Neural cell (in vitro differentiated cells): ENCODE measurements around the gene SIX6. TPM values are rescaled to one million over a fixed set of nuclear protein-coding genes. Genes with fewer than 3 reads are reported as not detected.

Experiments used
- H2AFZ ChIP-seq: fragments of 200-600, 300-800 bp; sonication (generic), shearing (Covaris generic); 2 replicates; pipeline ENCODE4 v1.6.0; 2014; ENCODE audit warnings: low read depth, mild to moderate bottlenecking, antibody characterized with exemption, low read length, moderate library complexity
- H3F3A ChIP-seq: fragments of 200-600 bp; shearing (Covaris generic); 2 replicates; pipeline ENCODE4 v1.6.1; 2016; ENCODE audit warnings: mild to moderate bottlenecking, moderate library complexity, mixed read lengths, antibody characterized with exemption, low read length; ENCODE audit not compliant: insufficient read depth, poor library complexity, severe bottlenecking
- H3K27ac ChIP-seq: fragments of 200-600, 300-800 bp; sonication (generic), shearing (Covaris generic); 2 replicates; pipeline ENCODE4 v1.5.1; 2014; ENCODE audit warnings: mild to moderate bottlenecking, low read length, moderate library complexity
- H3K27me3 ChIP-seq: fragments of 300-800, 200-600 bp; sonication (generic), shearing (Covaris generic); 2 replicates; pipeline ENCODE4 v1.6.0; 2014; ENCODE audit warnings: mild to moderate bottlenecking, low read depth, low read length, moderate library complexity; ENCODE audit not compliant: insufficient read depth
- H3K36me3 ChIP-seq: fragments of 300-800, 200-600 bp; sonication (generic), shearing (Covaris generic); 2 replicates; pipeline ENCODE4 v1.5.1; 2014; ENCODE audit warnings: mild to moderate bottlenecking, antibody characterized with exemption, low read length, moderate library complexity; ENCODE audit not compliant: insufficient read depth
- H3K4me2 ChIP-seq: fragments of 300-800, 200-600 bp; sonication (generic), shearing (Covaris generic); 2 replicates; pipeline ENCODE4 v1.6.0; 2014; ENCODE audit warnings: mild to moderate bottlenecking, low read length
- H3K4me3 ChIP-seq: fragments of 300-800, 200-600 bp; sonication (generic), shearing (Covaris generic); 2 replicates; pipeline ENCODE4 v1.5.1; 2014; ENCODE audit warnings: mild to moderate bottlenecking, low read length, moderate library complexity
- H3K79me2 ChIP-seq: fragments of 200-600 bp; shearing (Covaris generic); replicated peaks from 2 replicates; pipeline ENCODE4 v1.6.0; 2014; ENCODE audit warnings: mild to moderate bottlenecking, low read length, moderate library complexity; ENCODE audit not compliant: insufficient read depth
- H3K9ac ChIP-seq: fragments of 300-800, 200-600 bp; sonication (generic), shearing (Covaris generic); 2 replicates; pipeline ENCODE4 v1.6.1; 2016; ENCODE audit warnings: mild to moderate bottlenecking, low read length, mixed read lengths
- H3K9me2 ChIP-seq: fragments of 200-600 bp; shearing (Covaris generic); 2 replicates; pipeline ENCODE4 v1.6.1; 2016; ENCODE audit warnings: mild to moderate bottlenecking, low read length, mixed read lengths; ENCODE audit not compliant: insufficient read depth
- H3K9me3 ChIP-seq: fragments of 200-600, 300-800 bp; sonication (generic), shearing (Covaris generic); 2 replicates; pipeline ENCODE4 v1.6.1; 2016; ENCODE audit warnings: mild to moderate bottlenecking, mixed run types, low read length, moderate library complexity, mixed read lengths
- H4K20me1 ChIP-seq: fragments of 200-600 bp; shearing (Covaris generic); 2 replicates; pipeline ENCODE4 v1.6.1; 2016; ENCODE audit warnings: mild to moderate bottlenecking, mixed run types; ENCODE audit not compliant: insufficient read depth
- EP300 ChIP-seq: fragments of 450-650 bp; conservative IDR thresholded peaks from 2 replicates; pipeline ENCODE4 v1.6.1; 2014; ENCODE audit warnings: antibody characterized with exemption, mild to moderate bottlenecking, moderate library complexity; ENCODE audit not compliant: poor library complexity, severe bottlenecking
- EZH2 ChIP-seq: fragments of 200-600, 300-800 bp; shearing (Covaris generic), sonication (generic); IDR thresholded peaks from 2 replicates; pipeline ENCODE4 v1.6.1; 2014; ENCODE audit warnings: antibody characterized with exemption, low read length, borderline replicate concordance, mild to moderate bottlenecking; ENCODE audit not compliant: insufficient read depth, poor library complexity, severe bottlenecking
- MXI1 ChIP-seq: fragments of 450-650 bp; conservative IDR thresholded peaks from 2 replicates; pipeline ENCODE4 v1.6.1; 2014; ENCODE audit warnings: antibody characterized with exemption, mild to moderate bottlenecking; ENCODE audit not compliant: poor library complexity, severe bottlenecking
- POLR2AphosphoS5 ChIP-seq: IDR thresholded peaks from 2 replicates; pipeline ENCODE4 v1.6.1; 2012
- RAD21 ChIP-seq: fragments of 450-650 bp; conservative IDR thresholded peaks from 2 replicates; pipeline ENCODE4 v1.6.1; 2014; ENCODE audit warnings: antibody characterized with exemption, mild to moderate bottlenecking, moderate library complexity
- SMC3 ChIP-seq: fragments of 450-650 bp; conservative IDR thresholded peaks from 2 replicates; pipeline ENCODE4 v1.6.1; 2014; ENCODE audit warnings: antibody characterized with exemption, mild to moderate bottlenecking, moderate library complexity; ENCODE audit not compliant: poor library complexity
- TAF1 ChIP-seq: IDR thresholded peaks from 2 replicates; pipeline ENCODE4 v1.6.1; 2012; ENCODE audit warnings: low read depth
- polyA plus RNA-seq: library from polyadenylated mRNA; depleted of rRNA; stranded (reverse); fragments of >200 nt; gene quantifications from 2 replicates; pipeline ENCODE4 v1.2.3, GENCODE V29; 2014
- TF ChIP-seq, protein P1 (sequence below): fragments of 450-650 bp; IDR thresholded peaks from 2 replicates; pipeline ENCODE4 v1.5.1; 2014; ENCODE audit warnings: antibody characterized with exemption, mild to moderate bottlenecking, moderate library complexity; ENCODE audit not compliant: poor library complexity, severe bottlenecking
- TF ChIP-seq, protein P2 (sequence below): IDR thresholded peaks from 2 replicates; pipeline ENCODE4 v1.6.1; 2012; ENCODE audit warnings: borderline replicate concordance

The SIX6 gene
- polyA plus RNA-seq, 1 donor from 2014 or later = not detected

DNA sequence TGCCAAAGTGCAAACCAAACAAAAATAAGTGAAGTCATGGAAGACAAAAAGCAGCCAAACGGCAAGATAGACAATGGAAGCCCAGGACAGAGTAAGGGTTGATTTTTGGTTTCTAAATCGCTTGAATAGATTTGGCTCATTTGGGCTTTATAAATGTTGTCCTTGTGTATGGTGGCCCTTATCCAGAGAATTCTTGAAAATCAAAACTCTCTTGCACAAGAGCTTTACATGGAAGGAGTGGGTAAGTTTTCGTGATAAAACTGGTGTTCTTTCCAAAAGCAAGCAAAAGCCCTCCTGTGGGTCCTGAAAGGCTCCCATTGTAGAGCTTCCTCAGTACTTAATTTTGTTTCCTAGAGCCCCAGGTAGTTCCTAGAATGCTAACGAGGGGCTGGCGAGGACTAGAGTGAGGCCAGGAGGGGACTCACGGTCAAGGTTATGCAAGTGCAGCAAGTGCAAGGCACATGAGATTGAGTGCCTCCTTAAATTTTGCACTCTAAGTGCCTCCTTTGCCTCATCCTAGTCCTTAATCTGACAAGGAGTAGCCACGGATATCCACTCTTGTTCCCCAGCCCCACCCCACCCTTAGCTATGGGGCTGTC is 4.1 kb downstream of the SIX6 start:
- no peak overlapping the region for H3K4me2 ChIP-seq
- no peak overlapping the region for H3K9ac ChIP-seq
- H3F3A ChIP-seq = no peaks in the 10 kb centered on the region
- H3K27ac ChIP-seq = no peak overlapping the region
- H3K9me2 ChIP-seq = no peaks in the 10 kb centered on the region
- no peaks in the 10 kb centered on the region for H4K20me1 ChIP-seq
- H3K79me2 ChIP-seq = no peaks in the 10 kb centered on the region
- no peak overlapping the region for H2AFZ ChIP-seq
- H3K4me3 ChIP-seq = no peak overlapping the region
- no peaks in the 10 kb centered on the region for H3K36me3 ChIP-seq
- TF ChIP-seq EZH2 (no peak), SMC3 (no peak), RAD21 (no peak), POLR2AphosphoS5 (no peak), MXI1 (no peak), EP300 (no peak), TAF1 (no peak)
- TF ChIP-seq, protein P1, sequence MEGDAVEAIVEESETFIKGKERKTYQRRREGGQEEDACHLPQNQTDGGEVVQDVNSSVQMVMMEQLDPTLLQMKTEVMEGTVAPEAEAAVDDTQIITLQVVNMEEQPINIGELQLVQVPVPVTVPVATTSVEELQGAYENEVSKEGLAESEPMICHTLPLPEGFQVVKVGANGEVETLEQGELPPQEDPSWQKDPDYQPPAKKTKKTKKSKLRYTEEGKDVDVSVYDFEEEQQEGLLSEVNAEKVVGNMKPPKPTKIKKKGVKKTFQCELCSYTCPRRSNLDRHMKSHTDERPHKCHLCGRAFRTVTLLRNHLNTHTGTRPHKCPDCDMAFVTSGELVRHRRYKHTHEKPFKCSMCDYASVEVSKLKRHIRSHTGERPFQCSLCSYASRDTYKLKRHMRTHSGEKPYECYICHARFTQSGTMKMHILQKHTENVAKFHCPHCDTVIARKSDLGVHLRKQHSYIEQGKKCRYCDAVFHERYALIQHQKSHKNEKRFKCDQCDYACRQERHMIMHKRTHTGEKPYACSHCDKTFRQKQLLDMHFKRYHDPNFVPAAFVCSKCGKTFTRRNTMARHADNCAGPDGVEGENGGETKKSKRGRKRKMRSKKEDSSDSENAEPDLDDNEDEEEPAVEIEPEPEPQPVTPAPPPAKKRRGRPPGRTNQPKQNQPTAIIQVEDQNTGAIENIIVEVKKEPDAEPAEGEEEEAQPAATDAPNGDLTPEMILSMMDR = no peak
- TF ChIP-seq, protein P2, sequence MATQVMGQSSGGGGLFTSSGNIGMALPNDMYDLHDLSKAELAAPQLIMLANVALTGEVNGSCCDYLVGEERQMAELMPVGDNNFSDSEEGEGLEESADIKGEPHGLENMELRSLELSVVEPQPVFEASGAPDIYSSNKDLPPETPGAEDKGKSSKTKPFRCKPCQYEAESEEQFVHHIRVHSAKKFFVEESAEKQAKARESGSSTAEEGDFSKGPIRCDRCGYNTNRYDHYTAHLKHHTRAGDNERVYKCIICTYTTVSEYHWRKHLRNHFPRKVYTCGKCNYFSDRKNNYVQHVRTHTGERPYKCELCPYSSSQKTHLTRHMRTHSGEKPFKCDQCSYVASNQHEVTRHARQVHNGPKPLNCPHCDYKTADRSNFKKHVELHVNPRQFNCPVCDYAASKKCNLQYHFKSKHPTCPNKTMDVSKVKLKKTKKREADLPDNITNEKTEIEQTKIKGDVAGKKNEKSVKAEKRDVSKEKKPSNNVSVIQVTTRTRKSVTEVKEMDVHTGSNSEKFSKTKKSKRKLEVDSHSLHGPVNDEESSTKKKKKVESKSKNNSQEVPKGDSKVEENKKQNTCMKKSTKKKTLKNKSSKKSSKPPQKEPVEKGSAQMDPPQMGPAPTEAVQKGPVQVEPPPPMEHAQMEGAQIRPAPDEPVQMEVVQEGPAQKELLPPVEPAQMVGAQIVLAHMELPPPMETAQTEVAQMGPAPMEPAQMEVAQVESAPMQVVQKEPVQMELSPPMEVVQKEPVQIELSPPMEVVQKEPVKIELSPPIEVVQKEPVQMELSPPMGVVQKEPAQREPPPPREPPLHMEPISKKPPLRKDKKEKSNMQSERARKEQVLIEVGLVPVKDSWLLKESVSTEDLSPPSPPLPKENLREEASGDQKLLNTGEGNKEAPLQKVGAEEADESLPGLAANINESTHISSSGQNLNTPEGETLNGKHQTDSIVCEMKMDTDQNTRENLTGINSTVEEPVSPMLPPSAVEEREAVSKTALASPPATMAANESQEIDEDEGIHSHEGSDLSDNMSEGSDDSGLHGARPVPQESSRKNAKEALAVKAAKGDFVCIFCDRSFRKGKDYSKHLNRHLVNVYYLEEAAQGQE = no peak
- peaks cover 93% of the 10 kb centered on the region for H3K27me3 ChIP-seq
- H3K9me3 ChIP-seq = peaks cover 10% of the 10 kb centered on the region

DNA sequence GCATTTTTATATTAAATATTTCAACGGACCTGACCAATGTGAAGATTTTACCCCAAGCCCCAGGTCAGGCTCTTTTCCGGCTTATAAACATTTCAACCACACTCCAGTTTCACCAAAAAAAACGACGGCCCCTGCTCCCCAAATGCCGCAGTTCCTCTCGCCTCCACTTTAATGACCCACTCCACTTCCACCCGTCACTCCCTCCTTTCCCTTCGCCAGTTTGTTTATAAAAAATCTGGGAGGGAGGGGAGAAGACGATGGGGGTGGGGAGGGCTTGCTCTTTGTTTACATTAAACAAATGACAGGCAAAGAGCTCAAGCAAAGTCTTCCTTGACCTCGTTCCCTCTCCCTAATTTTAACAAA is 5.4 kb downstream of the SIX6 start:
- Histone ChIP-seq H3K9me2 (no peaks in the 10 kb centered on the region), H3K27me3 (peaks cover 84% of the 10 kb centered on the region), H3F3A (no peaks in the 10 kb centered on the region), H3K4me3 (peak overlapping the region; percentile 64), H3K9me3 (peaks cover 10% of the 10 kb centered on the region), H3K79me2 (no peaks in the 10 kb centered on the region), H3K36me3 (no peaks in the 10 kb centered on the region), H2AFZ (no peak overlapping the region), H4K20me1 (no peaks in the 10 kb centered on the region), H3K27ac (no peak overlapping the region), H3K4me2 (peak overlapping the region; percentile 70), H3K9ac (no peak overlapping the region)
- TF ChIP-seq EZH2 = no peak
- no peak for TF ChIP-seq TAF1
- no peak for TF ChIP-seq EP300
- TF ChIP-seq, protein P1 = no peak
- TF ChIP-seq POLR2AphosphoS5 = no peak
- TF ChIP-seq SMC3 = no peak
- TF ChIP-seq, protein P2 = no peak
- no peak for TF ChIP-seq RAD21
- no peak for TF ChIP-seq MXI1
